Measurements from ENCODE around the gene TMEM185B.
A peak's percentile ranks its signal among the peaks of the same experiment; 100 is the strongest.

Gene TMEM185B

DNA sequence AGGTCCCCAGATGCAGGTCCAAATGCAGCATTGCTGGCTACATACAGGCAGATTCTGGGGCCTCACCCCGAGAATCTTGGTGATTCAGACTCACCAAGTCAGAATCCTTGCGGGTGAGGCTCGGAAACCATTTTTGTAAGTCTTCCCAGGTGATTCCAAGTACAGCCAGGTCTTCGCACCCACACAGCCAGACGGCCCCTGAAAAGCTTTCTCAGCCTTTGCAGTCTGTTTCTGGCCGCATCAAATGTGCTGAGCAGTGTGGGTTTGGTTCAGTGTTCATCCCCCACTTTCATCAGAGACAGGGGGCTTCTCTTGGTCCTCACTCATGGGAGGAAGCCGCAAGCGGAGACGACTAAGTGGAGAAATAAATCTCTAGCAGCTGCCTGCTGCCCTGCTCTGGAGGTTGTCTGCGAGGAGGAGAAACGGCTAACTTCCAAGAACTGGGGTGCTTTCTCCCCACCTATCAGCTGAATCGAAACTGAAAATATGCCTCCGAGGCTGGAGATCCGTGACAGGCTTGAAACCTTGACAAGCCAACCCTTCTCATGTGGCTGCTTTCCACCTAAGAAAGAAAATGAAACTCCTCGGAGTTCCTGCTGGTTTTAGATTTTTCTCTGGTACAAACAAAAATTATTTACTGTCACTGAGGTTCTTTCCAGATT, 8.9 kb upstream of the TMEM185B start:
- DNase-seq (ENCODE audit: low read depth in 2 of 2), result peak; percentile 34 to 52

- DNase-seq (ENCODE audit: low read depth in 2 of 2), result no peak
These were observed 8.4 kb upstream of the TMEM185B start for GRCh38 chr2:120231564-120231973.

GRCh38 chr2:120230515-120231471, 7.6 kb upstream of the TMEM185B start:
- DNase-seq (ENCODE audit: low read depth in 2 of 2), result no peak

GRCh38 chr2:120229341-120229740, 6.1 kb upstream of the TMEM185B start:
- no peak for DNase-seq (ENCODE audit: low read depth in 2 of 2)

- DNase-seq (ENCODE audit: low read depth in 2 of 2), result no peak
These were observed 5.3 kb upstream of the TMEM185B start for GRCh38 chr2:120228503-120228902.

- DNase-seq (ENCODE audit: low read depth in 2 of 2), result no peak
These were observed 4.2 kb upstream of the TMEM185B start for GRCh38 chr2:120227111-120227991.

GRCh38 chr2:120226316-120226715, 3.1 kb upstream of the TMEM185B start:
- DNase-seq (ENCODE audit: low read depth in 2 of 2), result no peak

- DNase-seq (ENCODE audit: low read depth in 2 of 2), result no peak
These were observed 2.4 kb upstream of the TMEM185B start for GRCh38 chr2:120225549-120226065.

DNA sequence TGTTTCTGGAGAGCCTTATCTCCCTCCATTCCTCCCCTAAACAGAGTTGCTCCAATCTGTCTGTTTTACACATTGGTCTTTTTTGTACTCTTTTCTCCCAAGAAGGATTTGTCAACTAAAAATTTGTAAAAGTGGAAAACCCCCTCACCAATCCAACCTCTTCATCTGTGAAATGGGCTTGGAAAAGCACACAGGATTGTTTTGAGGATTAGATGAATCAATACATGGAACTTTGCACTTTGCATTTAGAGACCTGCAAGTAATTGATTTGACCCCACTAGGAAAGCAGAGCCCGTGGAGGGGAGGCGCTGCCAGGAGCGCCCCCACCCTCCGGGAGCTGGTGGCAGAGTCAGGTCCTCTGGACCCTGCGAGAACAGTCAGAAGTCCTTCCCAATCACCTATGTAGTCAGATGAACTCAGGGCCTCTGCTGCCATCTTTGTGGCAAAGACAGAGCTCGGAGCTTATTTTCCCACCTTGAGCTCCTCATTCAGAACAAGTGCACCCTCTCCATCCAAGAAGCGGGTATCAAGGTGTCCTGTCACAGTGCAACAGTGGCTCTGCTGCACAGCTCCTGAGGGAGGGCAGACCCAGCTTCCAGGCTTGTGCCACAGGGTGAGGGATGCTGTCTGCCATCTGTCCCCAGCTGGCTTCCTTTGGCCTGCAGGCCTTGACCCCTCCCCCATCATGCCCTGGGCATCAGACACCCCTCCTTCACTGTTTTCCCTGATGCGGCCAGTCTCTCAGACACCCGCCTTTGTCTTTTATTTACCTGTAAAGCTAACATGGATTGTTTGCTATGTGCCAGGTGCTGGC, 1.7 kb upstream of the TMEM185B start:
- no peak for DNase-seq (ENCODE audit: low read depth in 2 of 2)

DNA sequence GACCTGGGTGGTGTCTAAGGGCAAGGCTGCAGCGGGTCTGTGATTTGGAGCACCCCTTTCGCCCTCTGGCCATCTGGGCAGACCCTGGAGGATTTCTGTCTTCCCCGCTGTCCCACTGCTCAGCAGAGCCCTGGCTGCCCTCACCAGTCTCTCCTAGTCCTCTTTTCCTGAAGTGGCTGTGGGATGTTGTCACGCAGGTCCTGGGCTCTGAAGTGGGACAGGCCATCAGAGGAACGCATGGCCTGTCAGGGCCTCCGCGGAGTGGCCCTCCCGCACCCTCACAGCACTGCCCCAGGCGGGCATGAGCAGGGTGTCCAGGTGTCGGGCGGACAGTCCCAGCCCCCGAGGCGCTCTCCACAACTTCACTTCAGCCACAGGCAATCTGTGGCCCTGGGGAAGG, 1.1 kb upstream of the TMEM185B start:
- no peak for DNase-seq (ENCODE audit: low read depth in 2 of 2)

- no peak for DNase-seq (ENCODE audit: low read depth in 2 of 2)
These were observed 790 bp downstream of the TMEM185B start for GRCh38 chr2:120222186-120223033.

- DNase-seq (ENCODE audit: low read depth in 2 of 2), result no peak
These were observed 1.6 kb downstream of the TMEM185B start for GRCh38 chr2:120221616-120222015.

- no peak for DNase-seq (ENCODE audit: low read depth in 2 of 2)
These were observed 2.4 kb downstream of the TMEM185B start for GRCh38 chr2:120220756-120221155.

DNA sequence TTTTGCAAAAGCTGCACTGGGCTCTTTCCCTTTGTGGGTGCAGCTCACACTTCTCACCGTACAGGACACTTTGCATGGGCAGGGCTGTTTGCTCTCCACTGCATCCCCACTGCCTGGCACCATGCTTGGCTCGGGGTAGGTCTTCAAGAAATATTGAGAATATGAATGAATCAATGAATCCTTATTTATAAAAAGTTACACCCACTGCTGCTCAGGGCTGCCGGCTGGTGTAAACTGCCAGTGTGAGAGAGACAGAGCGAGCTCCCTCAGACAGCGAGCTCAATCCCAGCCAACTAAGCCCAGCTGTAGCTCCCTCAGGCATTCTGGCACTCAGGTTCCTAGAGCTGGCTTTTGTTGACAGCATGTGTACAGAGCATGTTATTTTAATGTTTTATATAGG, 3.4 kb downstream of the TMEM185B start:
- DNase-seq (ENCODE audit: low read depth in 2 of 2), result no peak

DNA sequence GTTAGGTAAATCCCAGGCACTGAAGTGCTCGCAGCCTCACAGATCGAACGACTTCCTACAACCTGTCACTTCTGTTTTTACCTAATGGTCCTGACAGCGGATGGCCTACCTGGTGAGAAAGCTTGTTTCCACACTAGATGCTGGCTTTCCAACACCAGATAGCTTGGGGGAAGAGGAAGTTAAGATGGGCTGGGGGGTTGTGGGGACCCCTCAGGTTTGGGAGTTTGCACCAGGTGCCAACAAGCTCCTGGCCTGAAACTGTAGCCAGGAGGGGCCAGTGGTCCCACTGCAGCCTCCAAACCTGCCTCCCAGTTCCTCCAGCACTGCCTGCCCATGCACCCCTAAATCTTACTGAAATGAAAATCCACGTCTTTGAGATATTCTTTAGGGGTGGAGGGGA, 3.9 kb downstream of the TMEM185B start:
- no peak for DNase-seq (ENCODE audit: low read depth in 2 of 2)

GRCh38 chr2:120218181-120218580, 5.0 kb downstream of the TMEM185B start:
- no peak for DNase-seq (ENCODE audit: low read depth in 2 of 2)

GRCh38 chr2:120210270-120210693, 12.9 kb downstream of the TMEM185B start:
- DNase-seq (ENCODE audit: low read depth in 2 of 2), result no peak

DNA sequence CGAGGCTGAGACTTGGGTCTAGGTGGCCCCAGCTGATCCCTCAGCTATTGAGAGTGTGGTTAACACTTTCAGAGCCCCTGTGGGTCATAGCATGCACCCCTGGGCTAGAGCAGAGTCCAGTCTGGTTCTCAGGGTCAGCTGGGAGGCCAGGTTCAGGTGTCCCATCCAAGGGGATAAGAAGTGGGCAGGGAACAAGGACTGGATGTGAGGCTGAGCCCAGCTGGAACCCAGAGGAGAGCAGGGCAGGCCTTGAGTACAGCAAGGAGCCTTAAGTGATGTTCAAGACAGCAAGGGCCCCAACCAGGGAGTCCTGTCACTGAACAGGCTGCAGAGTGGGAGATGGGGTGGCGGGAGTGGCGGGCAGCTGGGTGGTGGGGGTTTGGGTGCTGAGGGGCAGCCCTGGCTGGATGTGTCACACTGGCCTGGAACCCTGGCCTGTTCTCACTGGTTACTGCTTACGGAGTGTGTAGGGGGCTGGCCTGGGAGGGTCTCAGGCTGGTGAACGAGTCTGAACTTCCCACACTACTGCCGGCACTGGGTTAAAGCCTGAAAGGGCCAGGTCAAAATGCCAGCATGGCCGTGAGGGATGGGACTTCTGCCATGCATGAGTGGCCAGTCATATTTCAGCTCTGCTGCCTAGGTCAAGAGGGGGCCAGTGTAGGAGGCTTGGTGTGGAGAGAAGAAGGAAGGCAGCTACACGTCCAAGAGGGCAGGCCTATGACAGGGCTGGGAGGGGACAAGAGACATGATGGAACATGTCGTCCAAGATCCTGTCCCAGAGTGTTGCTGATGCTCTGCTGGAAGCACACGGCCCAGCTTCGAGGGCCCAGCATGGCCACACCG, 13.6 kb downstream of the TMEM185B start:
- no peak for DNase-seq (ENCODE audit: low read depth in 2 of 2)
